GM23338 (cell line): Measurements from ENCODE around the gene SIGLEC12. TPM values are rescaled to one million over a fixed set of nuclear protein-coding genes. Genes with fewer than 3 reads are reported as not detected.
"Not testable (repeated sequence)": the region's sequence is repeated elsewhere in the genome, so short reads cannot be mapped to it uniquely, and the experiment has no call there.

Experiments used
- ATAC-seq: fragments of 200-7000 bp; cut with Tn5 transposase; 3 replicates; pipeline ENCODE4 v1.9.1; 2020
- DNase-seq: peaks from one replicate; pipeline ENCODE4 v3.0.0-alpha.2; 2015; ENCODE audit warnings: low spot score
- H2AFZ ChIP-seq: fragments of 200-600 bp; sonication (generic); 2 replicates; pipeline ENCODE4 v1.8.0; 2016; ENCODE audit warnings: antibody characterized with exemption, mild to moderate bottlenecking, moderate library complexity
- H3F3A ChIP-seq: fragments of 200-600 bp; sonication (generic); replicated peaks from 2 replicates; pipeline ENCODE4 v1.8.0; 2017; ENCODE audit warnings: antibody characterized with exemption, mixed run types, low read depth
- H3K27ac ChIP-seq: fragments of 200-600 bp; sonication (generic); 2 replicates; pipeline ENCODE4 v1.6.1; 2016; ENCODE audit warnings: low read depth
- H3K27me3 ChIP-seq: fragments of 200-600 bp; sonication (generic); 2 replicates; pipeline ENCODE4 v1.8.0; 2016; ENCODE audit warnings: mild to moderate bottlenecking, mixed run types, moderate library complexity; ENCODE audit not compliant: insufficient read depth
- H3K36me3 ChIP-seq: fragments of 200-600 bp; sonication (generic); 2 replicates; pipeline ENCODE4 v1.8.0; 2016; ENCODE audit warnings: mild to moderate bottlenecking; ENCODE audit not compliant: insufficient read depth
- H3K4me1 ChIP-seq: fragments of 200-600 bp; sonication (generic); 2 replicates; pipeline ENCODE4 v1.8.0; 2016; ENCODE audit warnings: mild to moderate bottlenecking, moderate library complexity; ENCODE audit not compliant: insufficient read depth
- H3K4me2 ChIP-seq: fragments of 200-600 bp; sonication (generic); 2 replicates; pipeline ENCODE4 v1.7.1; 2017; ENCODE audit warnings: mixed run types
- H3K4me3 ChIP-seq: fragments of 200-600 bp; sonication (generic); 2 replicates; pipeline ENCODE4 v1.6.1; 2016; ENCODE audit warnings: mixed run types
- H3K79me2 ChIP-seq: fragments of 200-600 bp; sonication (generic); replicated peaks from 2 replicates; pipeline ENCODE4 v1.8.0; 2017; ENCODE audit warnings: mild to moderate bottlenecking; ENCODE audit not compliant: insufficient read depth
- H3K9me2 ChIP-seq: fragments of 200-600 bp; sonication (generic); 2 replicates; pipeline ENCODE4 v1.8.0; 2017; ENCODE audit not compliant: insufficient read depth
- H4K20me1 ChIP-seq: fragments of 200-600 bp; sonication (generic); replicated peaks from 2 replicates; pipeline ENCODE4 v1.8.0; 2017; ENCODE audit warnings: mild to moderate bottlenecking; ENCODE audit not compliant: insufficient read depth
- H3K27ac Mint-ChIP-seq: 2 replicates; pipeline ENCODE4 v1.8.0; 2020; ENCODE audit warnings: inconsistent platforms, mild to moderate bottlenecking, moderate library complexity, mixed read lengths
- H3K27me3 Mint-ChIP-seq: 3 replicates; pipeline ENCODE4 v1.8.0; 2022; ENCODE audit warnings: low read depth, mild to moderate bottlenecking, moderate library complexity, mixed read lengths, inconsistent platforms; ENCODE audit not compliant: insufficient read depth, poor library complexity
- H3K36me3 Mint-ChIP-seq: 3 replicates; pipeline ENCODE4 v1.8.0; 2021; ENCODE audit warnings: low read depth, mild to moderate bottlenecking, inconsistent platforms, moderate library complexity, mixed read lengths
- H3K4me1 Mint-ChIP-seq: 3 replicates; pipeline ENCODE4 v1.8.0; 2020; ENCODE audit warnings: mild to moderate bottlenecking, inconsistent platforms, mixed read lengths
- H3K4me3 Mint-ChIP-seq: 3 replicates; pipeline ENCODE4 v1.8.0; 2021; ENCODE audit warnings: moderate library complexity, mild to moderate bottlenecking, inconsistent platforms, mixed read lengths
- H3K9me3 Mint-ChIP-seq: 3 replicates; pipeline ENCODE4 v1.8.0; 2020; ENCODE audit warnings: moderate library complexity, mild to moderate bottlenecking, inconsistent platforms, mixed read lengths
- CREB1 ChIP-seq: fragments of 250-450 bp; sonication (Bioruptor Pico); IDR thresholded peaks from 2 replicates; pipeline ENCODE4 v1.5.0; 2020; ENCODE audit warnings: low read depth, mild to moderate bottlenecking, moderate library complexity
- EZH2 ChIP-seq: fragments of 200-600 bp; sonication (generic); IDR thresholded peaks from one replicate; pipeline ENCODE4 v1.8.0; 2017; ENCODE audit warnings: antibody characterized with exemption, mild to moderate bottlenecking, low read depth; ENCODE audit not compliant: unreplicated experiment
- EZH2phosphoT487 ChIP-seq: fragments of 200-600 bp; sonication (generic); IDR thresholded peaks from one replicate; pipeline ENCODE4 v1.8.1; 2018; ENCODE audit warnings: antibody characterized with exemption; ENCODE audit not compliant: unreplicated experiment
- JUNB ChIP-seq: IDR thresholded peaks from one replicate; pipeline ENCODE4 v1.6.1; 2016; ENCODE audit warnings: antibody characterized with exemption; ENCODE audit not compliant: unreplicated experiment
- NANOG ChIP-seq: IDR thresholded peaks from 2 replicates; pipeline ENCODE4 v1.6.1; 2016; ENCODE audit warnings: antibody characterized with exemption, borderline replicate concordance
- POLR2AphosphoS5 ChIP-seq: IDR thresholded peaks from 2 replicates; pipeline ENCODE4 v1.6.1; 2016; ENCODE audit warnings: antibody characterized with exemption, low read depth
- STAT1 ChIP-seq: IDR thresholded peaks from one replicate; pipeline ENCODE4 v1.6.1; 2016; ENCODE audit warnings: antibody characterized with exemption; ENCODE audit not compliant: unreplicated experiment
- ZNF114 ChIP-seq: fragments of 250-450 bp; sonication (Bioruptor Pico); IDR thresholded peaks from 2 replicates; pipeline ENCODE4 v1.5.0; 2020; ENCODE audit warnings: mild to moderate bottlenecking, moderate library complexity
- ZNF331 ChIP-seq: fragments of 250-450 bp; sonication (Bioruptor Pico); IDR thresholded peaks from 2 replicates; pipeline ENCODE4 v1.5.0; 2020; ENCODE audit warnings: low read depth, mild to moderate bottlenecking, moderate library complexity
- polyA plus RNA-seq: library from polyadenylated mRNA; unstranded; fragments of >200 nt; fragmentation: Nextera tagmentation; extraction: Ambion mirVana; gene quantifications from 2 replicates; pipeline ENCODE4 v1.2.1, GENCODE V29; 2016
- total RNA-seq: library from RNA; depleted of rRNA; stranded (reverse); fragments of >200 nt; shearing (Covaris generic); gene quantifications from 2 replicates; pipeline ENCODE4 v1.2.3, GENCODE V29; 2014
- TF ChIP-seq, protein P1 (sequence below): IDR thresholded peaks from one replicate; pipeline ENCODE4 v1.6.1; 2018; ENCODE audit warnings: antibody characterized with exemption; ENCODE audit not compliant: unreplicated experiment
- TF ChIP-seq, protein P2 (sequence below), 2 experiments: fragments of 200-600 bp in 1 of 2; sonication (generic) in 1 of 2; conservative IDR thresholded peaks; 2 replicates each; pipeline versions ENCODE4 v1.5.1 to v1.6.1; 2016 to 2017; ENCODE audit warnings: antibody characterized with exemption in 2 of 2, low read depth in 2 of 2, mild to moderate bottlenecking in 2 of 2, moderate library complexity in 1 of 2
- TF ChIP-seq, protein P3 (sequence below): IDR thresholded peaks from 2 replicates; pipeline ENCODE4 v1.6.1; 2016; ENCODE audit warnings: antibody characterized with exemption

The SIGLEC12 gene
- total and polyA plus RNA-seq, 2 experiments from 2014 or later, result not detected

DNA sequence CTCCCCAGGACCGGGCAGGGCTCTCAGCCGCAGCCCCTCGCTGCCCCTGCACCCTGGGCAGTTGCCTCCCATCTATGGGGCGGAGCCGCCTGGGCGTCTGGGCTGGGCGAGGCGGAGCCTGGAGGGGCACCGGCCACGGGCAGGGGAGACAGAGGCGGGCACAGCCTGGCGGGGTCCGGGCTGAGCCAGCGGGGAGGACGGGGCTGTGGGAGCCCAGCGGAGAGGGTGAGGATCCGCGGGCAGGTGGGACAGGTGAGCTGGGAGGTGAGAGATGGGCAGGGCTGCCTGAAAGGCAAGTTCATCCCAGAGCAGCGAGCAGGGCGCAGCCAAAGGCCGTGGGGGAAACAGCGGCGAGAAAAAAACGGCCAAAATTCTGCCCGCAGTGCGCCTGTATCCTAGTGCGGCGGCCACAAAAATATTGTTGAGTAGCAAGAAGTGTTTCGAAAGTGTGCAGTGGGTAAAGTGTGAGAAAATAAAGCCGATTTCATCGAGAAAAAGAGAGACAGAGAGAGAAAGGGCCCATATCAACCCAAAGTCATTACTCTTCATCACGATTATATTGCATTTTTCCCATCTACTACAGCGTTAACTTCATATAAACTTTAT, 37.5 kb downstream of the SIGLEC12 start:
- peak; percentile 90 for ATAC-seq
- Histone ChIP-seq H3K27me3 (peaks cover 25% of the 10 kb centered on the region), H3K4me2 (peak overlapping the region; percentile 73), H3K4me3 (peak overlapping the region; percentile 48), H2AFZ (peak overlapping the region; percentile 93)
- Mint-ChIP-seq H3K9me3 (peaks cover 32% of the 10 kb centered on the region), H3K4me3 (peak overlapping the region; percentile 68), H3K27me3 (peaks cover 14% of the 10 kb centered on the region)
- not testable (repeated sequence) for DNase-seq, H3K27ac Mint-ChIP-seq, H3F3A ChIP-seq, H3K27ac ChIP-seq, H3K36me3 ChIP-seq, H3K36me3 Mint-ChIP-seq, H4K20me1 ChIP-seq, H3K9me2 ChIP-seq, H3K4me1 ChIP-seq, H3K4me1 Mint-ChIP-seq, H3K79me2 ChIP-seq

DNA sequence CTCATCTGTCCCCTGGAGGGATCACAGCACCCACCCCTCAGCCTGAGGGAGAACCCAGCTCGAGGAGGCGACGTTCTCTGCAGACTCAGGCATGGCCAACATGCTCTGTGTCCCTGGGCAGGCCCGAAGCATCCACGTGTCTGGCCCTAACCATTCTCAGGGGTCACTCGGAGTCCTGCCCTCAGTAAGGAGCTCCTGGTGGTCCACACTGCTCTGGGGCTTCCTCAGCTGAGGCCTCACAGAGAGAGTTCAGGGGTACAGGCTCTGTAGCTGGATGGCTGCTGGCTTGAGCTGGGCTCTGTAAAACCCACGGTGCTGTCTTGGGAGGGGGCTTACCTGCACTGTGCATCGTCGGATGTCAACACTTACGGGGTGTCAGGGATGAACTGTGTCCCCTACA, 38.9 kb downstream of the SIGLEC12 start:
- peaks cover 14% of the 10 kb centered on the region for H3K27me3 Mint-ChIP-seq
- H3K4me3 Mint-ChIP-seq, result no peak overlapping the region
- DNase-seq (no peak), ATAC-seq (no peak)
- H3K27ac Mint-ChIP-seq, result no peak overlapping the region
- Histone ChIP-seq H3F3A (no peaks in the 10 kb centered on the region), H3K4me3 (no peak overlapping the region), H2AFZ (no peak overlapping the region; the same call in 1 of the 2 replicates), H3K9me2 (peaks cover 3% of the 10 kb centered on the region; the same call in 1 of the 2 replicates), H4K20me1 (no peaks in the 10 kb centered on the region), H3K27ac (no peak overlapping the region), H3K4me2 (no peak overlapping the region), H3K36me3 (no peaks in the 10 kb centered on the region), H3K79me2 (no peaks in the 10 kb centered on the region), H3K27me3 (peaks cover 25% of the 10 kb centered on the region), H3K4me1 (no peaks in the 10 kb centered on the region)
- H3K36me3 Mint-ChIP-seq, result no peaks in the 10 kb centered on the region
- H3K4me1 Mint-ChIP-seq, result peaks cover 3% of the 10 kb centered on the region; the same call in 2 of the 3 replicates
- peaks cover 33% of the 10 kb centered on the region for H3K9me3 Mint-ChIP-seq
- no peak for TF ChIP-seq ZNF114 (CRISPR knock-in tag)
- no peak for TF ChIP-seq EZH2phosphoT487
- TF ChIP-seq, protein P1, sequence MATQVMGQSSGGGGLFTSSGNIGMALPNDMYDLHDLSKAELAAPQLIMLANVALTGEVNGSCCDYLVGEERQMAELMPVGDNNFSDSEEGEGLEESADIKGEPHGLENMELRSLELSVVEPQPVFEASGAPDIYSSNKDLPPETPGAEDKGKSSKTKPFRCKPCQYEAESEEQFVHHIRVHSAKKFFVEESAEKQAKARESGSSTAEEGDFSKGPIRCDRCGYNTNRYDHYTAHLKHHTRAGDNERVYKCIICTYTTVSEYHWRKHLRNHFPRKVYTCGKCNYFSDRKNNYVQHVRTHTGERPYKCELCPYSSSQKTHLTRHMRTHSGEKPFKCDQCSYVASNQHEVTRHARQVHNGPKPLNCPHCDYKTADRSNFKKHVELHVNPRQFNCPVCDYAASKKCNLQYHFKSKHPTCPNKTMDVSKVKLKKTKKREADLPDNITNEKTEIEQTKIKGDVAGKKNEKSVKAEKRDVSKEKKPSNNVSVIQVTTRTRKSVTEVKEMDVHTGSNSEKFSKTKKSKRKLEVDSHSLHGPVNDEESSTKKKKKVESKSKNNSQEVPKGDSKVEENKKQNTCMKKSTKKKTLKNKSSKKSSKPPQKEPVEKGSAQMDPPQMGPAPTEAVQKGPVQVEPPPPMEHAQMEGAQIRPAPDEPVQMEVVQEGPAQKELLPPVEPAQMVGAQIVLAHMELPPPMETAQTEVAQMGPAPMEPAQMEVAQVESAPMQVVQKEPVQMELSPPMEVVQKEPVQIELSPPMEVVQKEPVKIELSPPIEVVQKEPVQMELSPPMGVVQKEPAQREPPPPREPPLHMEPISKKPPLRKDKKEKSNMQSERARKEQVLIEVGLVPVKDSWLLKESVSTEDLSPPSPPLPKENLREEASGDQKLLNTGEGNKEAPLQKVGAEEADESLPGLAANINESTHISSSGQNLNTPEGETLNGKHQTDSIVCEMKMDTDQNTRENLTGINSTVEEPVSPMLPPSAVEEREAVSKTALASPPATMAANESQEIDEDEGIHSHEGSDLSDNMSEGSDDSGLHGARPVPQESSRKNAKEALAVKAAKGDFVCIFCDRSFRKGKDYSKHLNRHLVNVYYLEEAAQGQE, result no peak
- TF ChIP-seq, protein P2, sequence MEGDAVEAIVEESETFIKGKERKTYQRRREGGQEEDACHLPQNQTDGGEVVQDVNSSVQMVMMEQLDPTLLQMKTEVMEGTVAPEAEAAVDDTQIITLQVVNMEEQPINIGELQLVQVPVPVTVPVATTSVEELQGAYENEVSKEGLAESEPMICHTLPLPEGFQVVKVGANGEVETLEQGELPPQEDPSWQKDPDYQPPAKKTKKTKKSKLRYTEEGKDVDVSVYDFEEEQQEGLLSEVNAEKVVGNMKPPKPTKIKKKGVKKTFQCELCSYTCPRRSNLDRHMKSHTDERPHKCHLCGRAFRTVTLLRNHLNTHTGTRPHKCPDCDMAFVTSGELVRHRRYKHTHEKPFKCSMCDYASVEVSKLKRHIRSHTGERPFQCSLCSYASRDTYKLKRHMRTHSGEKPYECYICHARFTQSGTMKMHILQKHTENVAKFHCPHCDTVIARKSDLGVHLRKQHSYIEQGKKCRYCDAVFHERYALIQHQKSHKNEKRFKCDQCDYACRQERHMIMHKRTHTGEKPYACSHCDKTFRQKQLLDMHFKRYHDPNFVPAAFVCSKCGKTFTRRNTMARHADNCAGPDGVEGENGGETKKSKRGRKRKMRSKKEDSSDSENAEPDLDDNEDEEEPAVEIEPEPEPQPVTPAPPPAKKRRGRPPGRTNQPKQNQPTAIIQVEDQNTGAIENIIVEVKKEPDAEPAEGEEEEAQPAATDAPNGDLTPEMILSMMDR (conservative IDR thresholded peaks at IDR 0.05; ENCODE audit: low read depth in 2 of 2), result no peak
- TF ChIP-seq POLR2AphosphoS5, result no peak
- no peak for TF ChIP-seq JUNB
- no peak for TF ChIP-seq NANOG
- no peak for TF ChIP-seq ZNF331 (CRISPR knock-in tag)
- no peak for TF ChIP-seq CREB1
- TF ChIP-seq STAT1, result no peak
- TF ChIP-seq, protein P3, sequence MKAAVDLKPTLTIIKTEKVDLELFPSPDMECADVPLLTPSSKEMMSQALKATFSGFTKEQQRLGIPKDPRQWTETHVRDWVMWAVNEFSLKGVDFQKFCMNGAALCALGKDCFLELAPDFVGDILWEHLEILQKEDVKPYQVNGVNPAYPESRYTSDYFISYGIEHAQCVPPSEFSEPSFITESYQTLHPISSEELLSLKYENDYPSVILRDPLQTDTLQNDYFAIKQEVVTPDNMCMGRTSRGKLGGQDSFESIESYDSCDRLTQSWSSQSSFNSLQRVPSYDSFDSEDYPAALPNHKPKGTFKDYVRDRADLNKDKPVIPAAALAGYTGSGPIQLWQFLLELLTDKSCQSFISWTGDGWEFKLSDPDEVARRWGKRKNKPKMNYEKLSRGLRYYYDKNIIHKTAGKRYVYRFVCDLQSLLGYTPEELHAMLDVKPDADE, result no peak
- TF ChIP-seq EZH2, result no peak
